Mesothelial cell of epicardium (in vitro differentiated cells): ENCODE measurements around the gene ADAM30. TPM values are rescaled to one million over a fixed set of nuclear protein-coding genes. Genes with fewer than 3 reads are reported as not detected.

ENCODE experiments used
- DNase-seq, 2 experiments: peaks; one replicate each; pipeline ENCODE4 v3.0.0; 2021; ENCODE audit warnings: low spot score in 2 of 2; ENCODE audit not compliant: unreplicated experiment in 2 of 2
- H3K27ac Mint-ChIP-seq: 2 replicates; pipeline ENCODE4 v1.8.0; 2021; ENCODE audit warnings: mixed read lengths
- H3K27me3 Mint-ChIP-seq: 2 replicates; pipeline ENCODE4 v1.8.0; 2021; ENCODE audit warnings: low read depth, mixed read lengths
- H3K36me3 Mint-ChIP-seq: 2 replicates; pipeline ENCODE4 v1.8.0; 2021; ENCODE audit warnings: mixed read lengths
- H3K4me1 Mint-ChIP-seq: 2 replicates; pipeline ENCODE4 v1.8.0; 2021; ENCODE audit warnings: mixed read lengths
- H3K4me3 Mint-ChIP-seq: 2 replicates; pipeline ENCODE4 v1.8.0; 2021; ENCODE audit warnings: mild to moderate bottlenecking, moderate library complexity, mixed read lengths
- H3K9me3 Mint-ChIP-seq: 2 replicates; pipeline ENCODE4 v1.8.0; 2021; ENCODE audit warnings: mixed read lengths
- CTCF ChIP-seq: fragments of 200-600 bp; sonication (generic); IDR thresholded peaks from one replicate; pipeline ENCODE4 v1.5.0; 2021; ENCODE audit warnings: antibody characterized with exemption; ENCODE audit not compliant: unreplicated experiment
- total RNA-seq: library from RNA; stranded (reverse); gene quantifications from 3 replicates; pipeline ENCODE4 v1.2.1, GENCODE V29; 2021

ADAM30 gene
- total RNA-seq, 1 donor from 2014 or later, result 0.07 TPM

GRCh38 chr1:119879510-119880434 is 16.5 kb downstream of the ADAM30 start:
- H3K9me3 Mint-ChIP-seq, result no peaks in the 10 kb centered on the region
- no peak for DNase-seq
- H3K4me3 Mint-ChIP-seq, result no peak overlapping the region
- H3K36me3 Mint-ChIP-seq, result no peaks in the 10 kb centered on the region
- peak overlapping the region; percentile 3 for H3K27ac Mint-ChIP-seq
- H3K4me1 Mint-ChIP-seq, result peaks cover 20% of the 10 kb centered on the region
- H3K27me3 Mint-ChIP-seq, result no peaks in the 10 kb centered on the region
- no peak for TF ChIP-seq CTCF

GRCh38 chr1:119878171-119878570 is 18.1 kb downstream of the ADAM30 start:
- Mint-ChIP-seq H3K4me1 (peaks cover 34% of the 10 kb centered on the region), H3K27ac (peak overlapping the region; percentile 15), H3K4me3 (no peak overlapping the region), H3K9me3 (no peaks in the 10 kb centered on the region), H3K36me3 (no peaks in the 10 kb centered on the region), H3K27me3 (no peaks in the 10 kb centered on the region)
- TF ChIP-seq CTCF, result no peak
- DNase-seq, result no peak

DNA sequence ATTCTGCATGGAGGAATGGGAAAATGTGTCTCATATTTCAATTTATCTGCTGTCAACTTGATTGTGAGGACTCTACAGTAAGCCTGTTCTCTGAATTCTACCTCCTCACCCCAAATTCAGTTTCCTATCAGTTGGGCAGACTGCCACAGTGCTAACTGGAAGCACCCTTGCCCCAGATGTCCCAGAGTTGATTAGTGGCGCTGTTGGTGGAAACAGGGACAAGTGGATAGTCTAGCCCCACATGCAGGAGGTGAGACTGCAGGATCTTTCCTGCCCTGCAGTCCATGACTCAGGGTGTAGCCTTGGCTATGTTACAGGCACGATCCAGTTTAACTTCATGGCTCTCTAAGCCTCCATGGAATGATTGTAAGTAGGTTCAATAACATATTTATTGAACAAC is 22.1 kb downstream of the ADAM30 start:
- no peak for TF ChIP-seq CTCF
- Mint-ChIP-seq H3K9me3 (no peaks in the 10 kb centered on the region), H3K4me3 (no peak overlapping the region), H3K4me1 (peaks cover 62% of the 10 kb centered on the region), H3K27me3 (no peaks in the 10 kb centered on the region), H3K36me3 (no peaks in the 10 kb centered on the region), H3K27ac (peak overlapping the region; percentile 93)
- DNase-seq, result no peak

- no peak overlapping the region for H3K4me3 Mint-ChIP-seq
- no peak for TF ChIP-seq CTCF
- H3K27me3 Mint-ChIP-seq, result no peaks in the 10 kb centered on the region
- H3K27ac Mint-ChIP-seq, result peak overlapping the region; percentile 93
- H3K36me3 Mint-ChIP-seq, result no peaks in the 10 kb centered on the region
- no peaks in the 10 kb centered on the region for H3K9me3 Mint-ChIP-seq
- peaks cover 58% of the 10 kb centered on the region for H3K4me1 Mint-ChIP-seq
- no peak for DNase-seq
Observed at GRCh38 chr1:119873135-119874015, 22.9 kb downstream of the ADAM30 start.

- H3K27me3 Mint-ChIP-seq, result no peaks in the 10 kb centered on the region
- H3K9me3 Mint-ChIP-seq, result no peaks in the 10 kb centered on the region
- no peak overlapping the region for H3K4me3 Mint-ChIP-seq
- no peaks in the 10 kb centered on the region for H3K36me3 Mint-ChIP-seq
- DNase-seq, result no peak
- TF ChIP-seq CTCF, result no peak
- H3K4me1 Mint-ChIP-seq, result peaks cover 54% of the 10 kb centered on the region
- H3K27ac Mint-ChIP-seq, result peak overlapping the region; percentile 59
Observed at GRCh38 chr1:119871881-119872280, 24.4 kb downstream of the ADAM30 start.
